Right lobe of liver (tissue), 4 donors: ENCODE results near the gene SOX8.

Experiments
- CTCF ChIP-seq, 4 donors: fragments of 200-600 bp in 3 of 4; fragments of 450-650 bp in 1 of 4; IDR thresholded peaks; one replicate each; pipeline versions ENCODE4 v1.5.1 to v1.8.0; 2016 to 2022; ENCODE audit warnings: antibody characterized with exemption in 4 of 4, mild to moderate bottlenecking in 2 of 4
- POLR2A ChIP-seq: fragments of 450-650 bp; IDR thresholded peaks from one replicate; pipeline ENCODE4 v1.6.1; 2017; ENCODE audit warnings: antibody characterized with exemption, mild to moderate bottlenecking
- donor health status: DM: no; HTN: no; CAD: no.
- donor health status: DM: no; HTN: no; CAD: no.
- donor health status: DM: no; HTN: yes; CAD: no.

- no peak for TF ChIP-seq CTCF (IDR thresholded peaks at IDR 0.05)
- no peak for TF ChIP-seq POLR2A
Measured at GRCh38 chr16:974611-975261, 6.8 kb upstream of the SOX8 start.
